GM12892 (cell line): Measurements from ENCODE around the gene GLOD4.

Experiments used
- POLR2A ChIP-seq: IDR thresholded peaks from 2 replicates; pipeline ENCODE4 v1.6.1; 2011; ENCODE audit warnings: low read depth, low read length, control low read depth
- POLR2AphosphoS5 ChIP-seq: IDR thresholded peaks from 2 replicates; pipeline ENCODE4 v1.6.1; 2011; ENCODE audit warnings: low read depth, low read length, control low read depth

- TF ChIP-seq POLR2AphosphoS5 (no peak), POLR2A (no peak)
Observed at GRCh38 chr17:806346-806745, 24.3 kb upstream of the GLOD4 start.
